Smooth muscle cell (in vitro differentiated cells): ENCODE measurements around the gene RNF217. TPM values are rescaled to one million over a fixed set of nuclear protein-coding genes. Genes with fewer than 3 reads are reported as not detected.

Experiments
- DNase-seq: peaks from one replicate; lab custom pipeline; 2025; ENCODE audit not compliant: unreplicated experiment; lab: John Stamatoyannopoulos, UW
- H2AFZ ChIP-seq: fragments of 200-600 bp; sonication (generic); 2 replicates; pipeline ENCODE4 v1.6.0; 2016; ENCODE audit warnings: antibody characterized with exemption, low read depth, mild to moderate bottlenecking
- H3F3A ChIP-seq: fragments of 200-600 bp; sonication (generic); 2 replicates; pipeline ENCODE4 v1.6.0; 2017; ENCODE audit warnings: antibody characterized with exemption, low read depth
- H3K27ac ChIP-seq: fragments of 200-600 bp; sonication (generic); 2 replicates; pipeline ENCODE4 v1.5.1; 2016; ENCODE audit warnings: low read depth, mild to moderate bottlenecking
- H3K27me3 ChIP-seq: fragments of 200-600 bp; sonication (generic); 2 replicates; pipeline ENCODE4 v1.6.1; 2016; ENCODE audit warnings: low read depth, mild to moderate bottlenecking
- H3K36me3 ChIP-seq: fragments of 200-600 bp; sonication (generic); 2 replicates; pipeline ENCODE4 v1.5.1; 2016; ENCODE audit warnings: low read depth
- H3K4me1 ChIP-seq: fragments of 200-600 bp; sonication (generic); 2 replicates; pipeline ENCODE4 v1.5.1; 2016; ENCODE audit warnings: low read depth
- H3K4me2 ChIP-seq: fragments of 200-600 bp; sonication (generic); 2 replicates; pipeline ENCODE4 v1.6.0; 2016; ENCODE audit warnings: mild to moderate bottlenecking
- H3K4me3 ChIP-seq: fragments of 200-600 bp; sonication (generic); 2 replicates; pipeline ENCODE4 v1.5.1; 2016; ENCODE audit warnings: mild to moderate bottlenecking
- H3K79me2 ChIP-seq: fragments of 200-600 bp; sonication (generic); 2 replicates; pipeline ENCODE4 v1.6.0; 2016; ENCODE audit warnings: low read depth, mild to moderate bottlenecking
- H3K9ac ChIP-seq: fragments of 200-600 bp; sonication (generic); 2 replicates; pipeline ENCODE4 v1.6.0; 2016; ENCODE audit warnings: low read depth
- H3K9me3 ChIP-seq: fragments of 200-600 bp; sonication (generic); replicated peaks from 2 replicates; pipeline ENCODE4 v1.5.1; 2016; ENCODE audit warnings: low read depth
- H4K20me1 ChIP-seq: fragments of 200-600 bp; sonication (generic); 2 replicates; pipeline ENCODE4 v1.6.0; 2016; ENCODE audit warnings: low read depth
- CTCF ChIP-seq: fragments of 200-600 bp; sonication (generic); IDR thresholded peaks from 2 replicates; pipeline ENCODE4 v1.5.1; 2017; ENCODE audit warnings: borderline replicate concordance, mild to moderate bottlenecking, antibody characterized with exemption; ENCODE audit not compliant: insufficient read depth, poor library complexity, severe bottlenecking
- WGBS: methylation state at CpG from one replicate; pipeline ENCODE4 v1.1.7; 2016; ENCODE audit warnings: low lambda C conversion rate; 5-methylcytosine and 5-hydroxymethylcytosine counted together
- polyA plus RNA-seq: library from polyadenylated mRNA; unstranded; fragments of >200 nt; fragmentation: Nextera tagmentation; extraction: Ambion mirVana; gene quantifications from 2 replicates; pipeline ENCODE4 v1.2.1, GENCODE V29; 2016
- total RNA-seq: library from RNA; depleted of rRNA; stranded (reverse); fragments of >200 nt; gene quantifications from 2 replicates; pipeline ENCODE4 v1.2.3, GENCODE V29; 2014

The RNF217 gene
- total and polyA plus RNA-seq, 2 experiments from 2014 or later, result 15.6 to 127 TPM

GRCh38 chr6:124958149-124958548 lies 4.1 kb upstream of the RNF217 start:
- H3K36me3 ChIP-seq, result no peaks in the 10 kb centered on the region
- DNase-seq, result no peak
- TF ChIP-seq CTCF, result no peak
- H3K4me2 ChIP-seq, result peak overlapping the region; percentile 4
- peaks cover 30% of the 10 kb centered on the region for H3K79me2 ChIP-seq
- no peaks in the 10 kb centered on the region for H3K9me3 ChIP-seq
- H3F3A ChIP-seq, result peaks cover 7% of the 10 kb centered on the region
- H3K27ac ChIP-seq, result no peak overlapping the region
- no peaks in the 10 kb centered on the region for H4K20me1 ChIP-seq
- H2AFZ ChIP-seq, result no peak overlapping the region
- H3K4me1 ChIP-seq, result peaks cover 4% of the 10 kb centered on the region
- no peaks in the 10 kb centered on the region for H3K27me3 ChIP-seq
- no peak overlapping the region for H3K4me3 ChIP-seq
- no peak overlapping the region for H3K9ac ChIP-seq

GRCh38 chr6:124958759-124959354 lies 3.4 kb upstream of the RNF217 start:
- Histone ChIP-seq H3F3A (peaks cover 8% of the 10 kb centered on the region), H3K4me3 (no peak overlapping the region), H3K9me3 (no peaks in the 10 kb centered on the region), H3K79me2 (peaks cover 37% of the 10 kb centered on the region), H3K4me1 (peaks cover 4% of the 10 kb centered on the region), H4K20me1 (no peaks in the 10 kb centered on the region), H3K27me3 (no peaks in the 10 kb centered on the region), H3K36me3 (no peaks in the 10 kb centered on the region), H3K4me2 (peak overlapping the region; percentile 4), H3K27ac (no peak overlapping the region), H2AFZ (no peak overlapping the region), H3K9ac (no peak overlapping the region)
- no peak for DNase-seq
- WGBS, result 95% methylated on average over 1 of the region's 1 CpG
- TF ChIP-seq CTCF, result no peak

- Histone ChIP-seq H3K36me3 (no peaks in the 10 kb centered on the region), H4K20me1 (peaks cover 13% of the 10 kb centered on the region), H3K4me3 (peak overlapping the region; percentile 93), H2AFZ (peak overlapping the region; percentile 96), H3K79me2 (peaks cover 57% of the 10 kb centered on the region), H3K4me2 (peak overlapping the region; percentile 86), H3F3A (peaks cover 19% of the 10 kb centered on the region), H3K27me3 (no peaks in the 10 kb centered on the region), H3K4me1 (peaks cover 19% of the 10 kb centered on the region), H3K9ac (peak overlapping the region; percentile 79), H3K9me3 (no peaks in the 10 kb centered on the region), H3K27ac (peak overlapping the region; percentile 89)
- TF ChIP-seq CTCF, result no peak
- WGBS, result 76% methylated on average over 4 of the region's 4 CpGs
- no peak for DNase-seq
These were observed 1.3 kb upstream of the RNF217 start for GRCh38 chr6:124960757-124961463.

GRCh38 chr6:124961464-124961776 lies 817 bp upstream of the RNF217 start:
- no peak for TF ChIP-seq CTCF
- Histone ChIP-seq H4K20me1 (peaks cover 18% of the 10 kb centered on the region), H3F3A (peaks cover 19% of the 10 kb centered on the region), H3K4me2 (peak overlapping the region; percentile 86), H3K36me3 (no peaks in the 10 kb centered on the region), H3K9me3 (no peaks in the 10 kb centered on the region), H3K4me3 (peak overlapping the region; percentile 93), H3K4me1 (peaks cover 23% of the 10 kb centered on the region), H2AFZ (peak overlapping the region; percentile 96), H3K27ac (peak overlapping the region; percentile 89), H3K27me3 (no peaks in the 10 kb centered on the region), H3K9ac (peak overlapping the region; percentile 79), H3K79me2 (peaks cover 62% of the 10 kb centered on the region)
- DNase-seq, result no peak
- WGBS, result 26% methylated on average over 6 of the region's 6 CpGs
